Activated naive CD8-positive, alpha-beta T cell (primary cell): ENCODE results near the gene KNDC1.
"Not testable (repeated sequence)": the region's sequence is repeated elsewhere in the genome, so short reads cannot be mapped to it uniquely, and the experiment has no call there.

ENCODE experiments used
- H3K27ac Mint-ChIP-seq: one replicate; pipeline ENCODE4 v1.8.0; 2021; ENCODE audit warnings: mixed read lengths
- H3K27me3 Mint-ChIP-seq: one replicate; pipeline ENCODE4 v1.8.0; 2021; ENCODE audit warnings: mixed read lengths
- H3K36me3 Mint-ChIP-seq: one replicate; pipeline ENCODE4 v1.8.0; 2021; ENCODE audit warnings: mixed read lengths
- H3K4me1 Mint-ChIP-seq: one replicate; pipeline ENCODE4 v1.8.0; 2021; ENCODE audit warnings: low read depth, mixed read lengths
- H3K4me3 Mint-ChIP-seq: one replicate; pipeline ENCODE4 v1.8.0; 2021; ENCODE audit warnings: mild to moderate bottlenecking, mixed read lengths
- H3K9me3 Mint-ChIP-seq: one replicate; pipeline ENCODE4 v1.8.0; 2021; ENCODE audit warnings: low read depth, mixed read lengths

KNDC1 gene

GRCh38 chr10:133131734-133132472 is 28.1 kb upstream of the KNDC1 start:
- Mint-ChIP-seq H3K27ac (no peak overlapping the region), H3K4me3 (no peak overlapping the region), H3K36me3 (no peaks in the 10 kb centered on the region), H3K27me3 (no peaks in the 10 kb centered on the region), H3K4me1 (no peaks in the 10 kb centered on the region), H3K9me3 (no peaks in the 10 kb centered on the region)

DNA sequence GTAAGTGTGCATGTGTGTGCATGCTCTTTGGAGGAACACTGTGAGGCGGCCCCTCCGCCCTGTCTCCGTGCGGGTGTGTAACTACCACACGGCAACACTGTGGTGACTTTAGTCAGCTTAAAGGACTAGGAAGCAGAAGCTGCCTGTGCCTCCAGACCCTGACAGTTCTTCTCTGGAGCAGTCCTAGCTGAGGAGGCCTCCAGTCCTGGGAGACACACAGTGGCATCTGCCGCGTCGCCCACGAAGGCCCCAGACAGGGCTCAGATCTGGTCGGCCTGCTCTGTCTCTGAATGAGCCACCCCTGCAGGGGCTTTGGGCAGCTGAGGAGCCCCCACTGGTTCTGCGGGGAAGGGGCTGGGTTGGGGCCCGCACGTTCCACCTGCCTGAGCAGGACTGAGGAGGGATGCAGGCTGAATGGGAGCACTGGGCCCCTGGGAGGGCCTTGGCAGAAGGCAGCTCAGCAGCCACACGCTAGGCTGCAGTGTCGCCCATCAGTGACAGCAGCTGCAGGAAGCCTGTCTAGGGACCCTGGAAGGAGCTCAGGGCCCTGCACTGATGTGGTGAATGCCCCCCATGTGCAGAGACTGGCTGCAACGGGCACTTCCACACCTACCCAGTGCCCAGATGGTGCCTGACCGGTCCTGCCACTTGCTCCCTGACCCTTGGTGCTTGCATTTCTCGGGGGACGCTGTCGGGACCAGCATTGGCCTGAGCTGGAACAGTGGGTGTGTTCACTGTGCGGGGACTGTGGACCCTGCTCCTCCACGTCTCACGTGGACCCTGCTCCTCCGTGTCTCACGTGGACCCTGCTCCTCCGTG is 27.3 kb upstream of the KNDC1 start:
- no peaks in the 10 kb centered on the region for H3K4me1 Mint-ChIP-seq
- no peaks in the 10 kb centered on the region for H3K27me3 Mint-ChIP-seq
- H3K4me3 Mint-ChIP-seq, result no peak overlapping the region
- no peak overlapping the region for H3K27ac Mint-ChIP-seq
- H3K36me3 Mint-ChIP-seq, result no peaks in the 10 kb centered on the region
- H3K9me3 Mint-ChIP-seq, result no peaks in the 10 kb centered on the region

- Mint-ChIP-seq H3K4me3 (no peak overlapping the region), H3K27me3 (no peaks in the 10 kb centered on the region), H3K4me1 (no peaks in the 10 kb centered on the region), H3K27ac (no peak overlapping the region), H3K9me3 (no peaks in the 10 kb centered on the region), H3K36me3 (no peaks in the 10 kb centered on the region)
Measured at GRCh38 chr10:133133471-133134231, 26.4 kb upstream of the KNDC1 start.

DNA sequence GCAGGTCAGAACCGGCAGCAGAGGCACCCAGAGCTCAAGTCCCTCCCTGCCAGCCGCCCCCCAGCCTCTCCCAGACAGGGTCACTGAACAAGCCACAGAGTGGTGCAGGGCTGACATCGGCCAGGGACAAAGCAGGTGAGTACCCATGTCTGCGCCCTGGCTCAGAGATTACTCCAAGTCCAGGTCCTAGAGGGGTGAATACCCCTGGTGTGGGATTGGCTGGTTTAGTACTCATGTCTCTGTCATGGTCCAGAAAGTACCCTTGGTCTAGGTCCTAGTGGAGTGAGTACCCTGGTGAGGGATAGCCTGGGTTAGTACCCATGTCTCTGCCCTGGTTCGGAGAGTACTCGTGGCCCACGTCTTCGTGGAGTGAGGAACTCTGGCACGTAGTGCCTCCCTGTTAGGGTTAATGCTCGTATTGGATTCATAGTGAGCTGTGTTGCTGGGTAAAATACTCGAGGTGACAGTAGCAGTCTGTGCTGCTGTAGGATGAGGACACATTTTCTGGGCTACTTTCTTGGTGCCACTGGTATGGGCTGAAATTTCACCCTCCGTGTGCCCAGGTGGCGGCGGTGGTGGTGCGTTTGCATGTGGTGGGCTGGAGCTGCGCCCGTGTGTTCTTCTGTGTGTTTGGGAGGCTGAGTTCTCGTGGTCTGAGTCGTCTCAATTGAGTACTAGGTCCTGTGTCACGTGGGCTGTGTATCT is 25.5 kb upstream of the KNDC1 start:
- H3K4me1 Mint-ChIP-seq, result no peaks in the 10 kb centered on the region
- no peak overlapping the region for H3K27ac Mint-ChIP-seq
- H3K27me3 Mint-ChIP-seq, result no peaks in the 10 kb centered on the region
- H3K4me3 Mint-ChIP-seq, result no peak overlapping the region
- H3K36me3 Mint-ChIP-seq, result no peaks in the 10 kb centered on the region
- no peaks in the 10 kb centered on the region for H3K9me3 Mint-ChIP-seq

DNA sequence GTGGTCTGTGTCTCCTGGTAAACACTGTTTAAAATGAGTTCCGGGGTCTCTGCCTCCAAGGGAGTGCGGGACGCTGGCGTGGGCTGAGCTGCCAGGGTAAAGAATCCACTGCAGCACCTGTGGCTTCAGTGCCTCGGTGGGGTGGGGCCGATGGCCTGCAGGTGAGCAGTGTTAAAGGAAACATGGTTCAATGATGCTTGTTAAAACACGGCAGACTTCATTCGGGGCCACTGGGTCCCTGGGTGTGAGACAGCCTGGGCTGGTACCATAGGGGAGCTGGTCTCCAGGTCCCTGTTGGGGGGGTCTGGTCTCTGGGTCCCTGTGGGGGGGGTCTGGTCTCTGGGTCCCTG is 24.9 kb upstream of the KNDC1 start:
- Mint-ChIP-seq H3K27ac (no peak overlapping the region), H3K4me1 (no peaks in the 10 kb centered on the region), H3K4me3 (no peak overlapping the region), H3K27me3 (no peaks in the 10 kb centered on the region), H3K36me3 (no peaks in the 10 kb centered on the region), H3K9me3 (no peaks in the 10 kb centered on the region)

GRCh38 chr10:133137486-133138145 is 22.4 kb upstream of the KNDC1 start:
- H3K27me3 Mint-ChIP-seq, H3K27ac Mint-ChIP-seq, H3K9me3 Mint-ChIP-seq, H3K4me1 Mint-ChIP-seq, H3K4me3 Mint-ChIP-seq, H3K36me3 Mint-ChIP-seq: not testable (repeated sequence)

GRCh38 chr10:133139551-133140065 is 20.4 kb upstream of the KNDC1 start:
- Mint-ChIP-seq H3K36me3 (no peaks in the 10 kb centered on the region), H3K4me3 (no peak overlapping the region), H3K27me3 (peaks cover 7% of the 10 kb centered on the region), H3K9me3 (no peaks in the 10 kb centered on the region), H3K4me1 (no peaks in the 10 kb centered on the region), H3K27ac (no peak overlapping the region)

DNA sequence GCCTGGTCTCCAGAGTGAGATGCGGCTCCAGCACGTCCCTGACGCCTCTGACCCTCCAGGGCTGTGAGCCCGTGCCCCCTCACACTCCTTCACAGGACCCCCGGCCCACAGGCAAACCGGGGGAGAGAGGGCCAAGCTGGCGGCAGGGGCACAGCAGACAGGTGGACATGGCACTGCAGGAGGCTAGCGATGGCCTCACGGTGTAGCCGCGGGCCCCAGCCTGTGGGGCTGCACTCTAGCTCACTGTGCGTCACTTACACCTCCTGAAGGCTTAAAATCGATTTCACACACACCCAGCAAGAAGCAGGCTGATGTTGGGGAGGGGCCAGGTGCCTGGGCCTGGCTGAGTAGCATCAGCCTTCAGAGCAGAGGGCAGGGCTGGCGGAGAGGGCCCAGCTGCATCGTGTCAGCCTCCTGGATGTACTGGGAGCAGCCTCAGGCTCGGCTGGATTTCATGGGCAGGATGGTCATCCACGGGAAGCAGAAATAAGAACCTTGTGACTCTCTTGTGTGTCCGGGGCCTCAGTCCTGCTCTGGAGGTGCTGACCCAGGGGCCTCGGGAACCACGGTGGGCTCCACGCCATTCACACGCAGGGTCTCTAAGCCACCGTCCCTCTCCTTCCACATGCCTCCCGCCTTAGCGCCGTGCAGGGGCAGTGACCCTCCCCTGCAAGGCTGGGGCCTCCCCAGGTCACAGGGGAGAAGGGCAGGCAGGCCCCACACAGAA is 19.4 kb upstream of the KNDC1 start:
- no peak overlapping the region for H3K27ac Mint-ChIP-seq
- H3K9me3 Mint-ChIP-seq, result no peaks in the 10 kb centered on the region
- H3K4me3 Mint-ChIP-seq, result no peak overlapping the region
- H3K27me3 Mint-ChIP-seq, result peaks cover 12% of the 10 kb centered on the region
- no peaks in the 10 kb centered on the region for H3K4me1 Mint-ChIP-seq
- no peaks in the 10 kb centered on the region for H3K36me3 Mint-ChIP-seq

- H3K4me3 Mint-ChIP-seq, result no peak overlapping the region
- H3K36me3 Mint-ChIP-seq, result no peaks in the 10 kb centered on the region
- H3K27me3 Mint-ChIP-seq, result peaks cover 16% of the 10 kb centered on the region
- no peak overlapping the region for H3K27ac Mint-ChIP-seq
- no peaks in the 10 kb centered on the region for H3K9me3 Mint-ChIP-seq
- no peaks in the 10 kb centered on the region for H3K4me1 Mint-ChIP-seq
Measured at GRCh38 chr10:133141144-133141957, 18.7 kb upstream of the KNDC1 start.

DNA sequence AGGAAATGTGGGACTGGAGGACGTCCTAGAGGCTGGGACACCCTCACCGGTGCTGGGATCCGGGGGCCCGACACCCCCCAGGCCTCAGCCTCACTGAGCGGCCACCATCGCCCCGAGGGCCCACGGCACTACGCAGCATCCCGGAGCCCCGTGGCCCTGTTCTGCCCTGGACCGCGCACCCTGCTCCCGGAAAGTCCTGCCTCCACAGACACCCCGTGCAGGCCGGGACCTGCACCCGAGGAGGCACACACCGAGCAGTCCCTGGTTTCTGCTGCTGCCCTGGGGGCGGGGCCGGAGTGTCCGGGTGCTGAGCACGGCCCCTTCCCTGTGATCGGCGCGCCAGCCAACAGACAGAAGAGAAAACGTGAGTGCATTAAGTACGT is 18.1 kb upstream of the KNDC1 start:
- H3K9me3 Mint-ChIP-seq, result peaks cover 2% of the 10 kb centered on the region
- H3K4me1 Mint-ChIP-seq, result no peaks in the 10 kb centered on the region
- peaks cover 21% of the 10 kb centered on the region for H3K27me3 Mint-ChIP-seq
- H3K27ac Mint-ChIP-seq, result no peak overlapping the region
- no peaks in the 10 kb centered on the region for H3K36me3 Mint-ChIP-seq
- H3K4me3 Mint-ChIP-seq, result no peak overlapping the region

DNA sequence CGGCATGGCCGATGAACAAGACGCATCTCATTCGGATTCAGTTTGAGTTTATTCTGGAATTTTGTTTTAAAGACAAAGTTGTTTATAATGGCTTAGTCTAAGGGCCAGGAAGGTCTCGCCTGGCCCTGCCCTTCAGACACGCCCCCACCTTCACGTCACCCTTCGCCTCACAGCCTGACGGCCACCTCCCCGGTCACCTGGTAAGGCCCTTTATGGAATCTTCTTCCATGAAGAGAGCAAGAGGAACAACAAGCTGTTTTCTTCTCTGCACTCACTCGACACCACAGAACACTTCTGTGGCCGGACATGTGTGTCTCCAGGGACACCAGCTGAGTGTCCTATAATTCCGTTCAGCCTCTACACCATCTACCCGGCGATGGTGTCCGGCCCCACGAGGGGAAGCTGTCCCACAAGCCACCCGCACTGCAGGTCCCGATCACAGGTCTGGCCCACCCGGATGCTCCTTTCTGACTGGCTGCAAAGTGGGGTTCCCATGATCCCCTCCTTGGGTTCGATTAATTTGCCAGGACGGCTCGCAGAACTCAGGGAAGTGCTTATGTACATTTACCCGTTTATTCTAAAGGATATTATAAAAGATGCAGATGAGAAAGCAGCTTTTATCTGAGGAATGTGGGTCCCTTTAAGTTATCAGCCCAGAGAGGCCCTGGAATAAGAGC is 17.4 kb upstream of the KNDC1 start:
- Mint-ChIP-seq H3K4me1 (no peaks in the 10 kb centered on the region), H3K4me3 (no peak overlapping the region), H3K27ac (no peak overlapping the region), H3K9me3 (peaks cover 8% of the 10 kb centered on the region), H3K27me3 (peaks cover 27% of the 10 kb centered on the region), H3K36me3 (no peaks in the 10 kb centered on the region)

DNA sequence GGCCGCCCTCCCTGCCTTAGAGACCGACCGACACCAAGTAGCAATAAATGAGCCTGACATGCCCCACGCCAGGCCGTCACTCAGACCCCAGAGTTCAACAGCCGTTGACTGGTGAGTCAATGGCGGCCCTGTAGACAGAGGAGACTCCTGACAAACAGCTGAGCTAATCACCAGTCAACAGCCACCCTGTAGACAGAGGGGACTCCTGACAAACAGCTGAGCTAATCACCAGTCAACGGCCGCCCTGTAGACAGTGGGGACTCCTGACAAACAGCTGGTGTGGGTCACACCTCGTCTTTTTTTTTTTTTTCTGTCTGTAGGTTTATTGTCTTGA is 16.9 kb upstream of the KNDC1 start:
- H3K4me3 Mint-ChIP-seq, result no peak overlapping the region
- H3K4me1 Mint-ChIP-seq, result no peaks in the 10 kb centered on the region
- no peaks in the 10 kb centered on the region for H3K36me3 Mint-ChIP-seq
- H3K27ac Mint-ChIP-seq, result no peak overlapping the region
- peaks cover 11% of the 10 kb centered on the region for H3K9me3 Mint-ChIP-seq
- H3K27me3 Mint-ChIP-seq, result peaks cover 27% of the 10 kb centered on the region

DNA sequence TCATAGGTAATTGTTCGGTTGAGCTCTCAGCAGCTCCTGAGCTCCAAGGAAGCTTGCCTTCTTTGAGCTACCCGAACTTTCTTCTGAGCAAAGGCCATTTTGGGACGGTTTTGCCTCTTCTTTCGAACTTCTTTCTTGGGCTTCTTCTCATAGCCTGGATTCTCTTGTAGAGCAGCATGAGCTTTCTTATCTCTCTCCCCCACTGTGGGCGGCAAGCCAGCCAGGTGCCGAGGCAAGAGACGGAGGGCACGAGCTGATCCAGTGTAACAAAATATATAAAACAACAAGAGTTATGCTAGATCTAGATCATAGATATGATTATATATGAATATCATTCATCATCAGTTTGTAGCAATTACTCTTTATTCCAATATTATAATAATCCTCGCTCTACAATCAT is 16.5 kb upstream of the KNDC1 start:
- no peaks in the 10 kb centered on the region for H3K4me1 Mint-ChIP-seq
- H3K36me3 Mint-ChIP-seq, result no peaks in the 10 kb centered on the region
- no peak overlapping the region for H3K4me3 Mint-ChIP-seq
- H3K27me3 Mint-ChIP-seq, result peaks cover 27% of the 10 kb centered on the region
- H3K9me3 Mint-ChIP-seq, result peaks cover 11% of the 10 kb centered on the region
- H3K27ac Mint-ChIP-seq, result no peak overlapping the region
